HG03095 (cell line): ENCODE results near the gene DNAJC6.
"Not testable (repeated sequence)": the region's sequence is repeated elsewhere in the genome, so short reads cannot be mapped to it uniquely, and the experiment has no call there.

ENCODE experiments used
- ATAC-seq: cut with Tn5 transposase; IDR thresholded peaks from one replicate; pipeline ENCODE4 v1.9.1; 2021; ENCODE audit warnings: moderate library complexity; ENCODE audit not compliant: unreplicated experiment

The DNAJC6 gene

DNA sequence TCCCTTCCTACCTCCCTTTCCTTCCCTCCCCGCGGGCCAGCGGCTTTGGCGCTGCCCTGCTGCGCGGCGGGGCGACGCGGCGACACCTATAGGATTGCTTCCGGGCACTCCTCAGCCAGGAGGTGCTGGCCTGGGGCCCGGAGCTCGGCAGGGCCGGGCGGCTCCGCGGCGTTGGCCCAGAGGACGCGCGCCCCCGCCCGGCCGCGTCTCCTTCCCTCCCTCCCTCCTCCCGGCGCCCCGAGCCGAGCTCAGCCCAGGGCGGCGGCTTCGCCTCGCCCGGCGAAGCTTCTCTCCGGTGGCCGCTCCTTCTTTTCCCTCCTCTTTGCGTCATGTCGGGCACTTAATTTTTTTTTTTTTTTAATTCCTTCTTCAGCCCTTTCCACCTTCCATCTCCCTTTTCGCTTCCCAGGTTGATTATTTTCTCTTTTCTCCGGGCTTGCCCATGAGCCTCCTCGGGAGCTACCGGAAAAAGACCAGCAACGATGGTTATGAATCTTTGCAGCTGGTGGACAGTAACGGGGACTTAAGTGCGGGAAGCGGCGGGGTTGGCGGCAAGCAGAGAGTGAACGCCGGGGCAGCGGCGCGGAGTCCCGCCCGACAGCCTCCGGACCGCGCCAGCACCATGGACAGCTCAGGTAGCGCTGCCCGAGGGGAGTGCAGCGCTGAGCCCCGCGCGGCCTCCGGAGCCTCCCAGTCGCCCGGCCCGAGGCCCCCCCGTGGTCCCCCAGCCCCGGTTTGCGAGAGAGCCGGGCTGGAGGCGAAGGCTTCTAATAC, at the start of gene DNAJC6:
Gene DNAJC6 (plus strand): TSS at position 240 of the 774 bp plus-strand sequence. CDS start 203 bp downstream, at position 443.
- ATAC-seq, result no peak

DNA sequence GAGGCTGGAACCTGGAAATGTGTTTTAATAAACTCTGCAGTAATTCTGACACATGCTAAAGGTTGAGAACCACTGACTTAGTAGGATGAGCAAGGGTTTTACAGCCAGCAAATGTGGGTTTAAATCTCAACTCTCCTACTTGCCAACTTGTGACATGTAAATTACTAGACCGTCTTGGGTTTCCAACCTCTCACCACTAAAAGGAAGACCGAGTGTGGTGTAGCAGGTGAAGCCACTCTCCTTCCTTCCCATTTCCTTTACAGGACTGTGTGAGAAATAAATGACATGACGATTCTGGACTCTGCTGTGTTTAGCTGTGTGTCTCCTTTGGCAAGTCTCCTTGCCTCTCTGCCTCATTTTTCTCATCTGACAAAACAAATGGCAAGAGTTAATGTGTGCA, 49.5 kb upstream of the DNAJC6 start:
- ATAC-seq, result no peak

- no peak for ATAC-seq
Observed at GRCh38 chr1:65260851-65261473, 48.4 kb upstream of the DNAJC6 start.

GRCh38 chr1:65263286-65263685, 46.1 kb upstream of the DNAJC6 start:
- no peak for ATAC-seq

GRCh38 chr1:65264197-65264929, 45.0 kb upstream of the DNAJC6 start:
- ATAC-seq, result no peak

GRCh38 chr1:65265296-65265650, 44.1 kb upstream of the DNAJC6 start:
- ATAC-seq, result no peak

DNA sequence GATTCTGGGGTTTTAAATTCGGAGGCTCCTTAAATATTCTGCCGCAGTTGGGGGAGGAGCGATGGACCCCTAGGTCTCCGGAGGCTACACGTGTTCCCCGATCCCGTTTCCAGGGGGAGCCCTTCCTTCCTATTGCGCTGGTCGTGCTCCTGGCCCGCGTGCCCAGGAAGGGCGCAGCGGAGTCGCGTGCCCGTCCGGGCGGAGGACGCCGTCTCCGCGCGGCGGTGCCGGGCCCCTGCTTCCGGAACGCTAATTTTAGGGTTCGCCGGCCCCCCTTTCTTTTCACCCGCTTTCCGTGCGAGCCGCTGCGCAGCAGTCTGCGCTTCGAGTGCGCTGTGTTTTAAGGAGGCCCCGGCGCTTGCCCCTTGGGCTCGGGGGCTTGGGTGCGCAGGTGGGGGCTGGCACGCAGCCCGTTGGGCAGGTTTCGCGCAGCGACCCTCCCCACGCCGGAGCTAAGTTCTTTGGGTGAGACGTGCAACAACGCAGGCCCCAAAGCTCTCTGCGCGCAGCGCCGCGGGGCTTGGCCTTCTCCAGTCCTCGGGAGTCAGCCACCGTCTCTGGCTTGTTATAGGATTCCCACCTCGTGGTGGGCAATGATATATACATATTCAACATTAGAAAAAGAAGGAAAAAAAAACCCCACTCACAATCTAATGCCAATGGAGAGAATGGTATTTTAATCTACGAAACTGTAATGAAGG, 43.5 kb upstream of the DNAJC6 start:
- ATAC-seq, result peak; percentile 43

DNA sequence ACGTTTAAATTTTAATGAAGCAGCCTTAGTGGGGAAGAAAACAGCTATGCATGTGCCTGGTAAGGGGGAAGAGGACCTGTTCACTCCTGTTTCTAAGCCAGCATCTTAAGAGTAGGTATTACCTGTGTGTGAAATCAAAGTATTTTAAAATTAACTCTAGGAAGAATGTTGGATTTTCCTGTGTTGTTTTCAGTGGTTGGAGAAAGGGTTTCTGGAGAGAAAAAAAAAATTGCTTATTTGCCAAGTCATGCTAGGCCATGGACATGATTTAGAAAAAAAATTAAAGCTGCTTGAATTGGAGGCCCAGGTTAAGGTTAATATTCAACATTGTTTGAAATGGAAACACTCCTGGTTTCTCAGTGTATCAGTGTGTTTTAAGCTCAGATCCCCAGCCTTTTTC, 42.9 kb upstream of the DNAJC6 start:
- ATAC-seq, result no peak

DNA sequence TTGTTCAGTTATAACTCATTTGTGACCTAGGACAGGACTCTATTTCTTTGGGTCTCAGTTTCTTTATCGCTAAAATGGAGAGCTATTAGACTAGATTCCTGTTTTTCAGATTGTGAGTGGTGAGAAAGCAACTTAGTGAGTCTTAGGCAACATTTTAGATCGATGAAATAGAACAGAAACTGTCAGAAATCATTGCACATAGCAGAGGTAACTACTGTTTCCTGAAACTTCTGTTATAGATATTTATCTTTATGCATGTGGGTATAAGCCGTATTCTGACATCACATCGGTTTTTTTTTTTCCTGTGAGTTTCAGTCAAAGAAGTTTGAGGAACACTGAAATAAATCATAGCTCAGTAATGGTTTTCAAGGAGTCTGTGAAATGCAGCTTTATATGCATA, 42.1 kb upstream of the DNAJC6 start:
- ATAC-seq, result no peak

- ATAC-seq, result no peak
Observed at GRCh38 chr1:65267683-65268082, 41.7 kb upstream of the DNAJC6 start.

DNA sequence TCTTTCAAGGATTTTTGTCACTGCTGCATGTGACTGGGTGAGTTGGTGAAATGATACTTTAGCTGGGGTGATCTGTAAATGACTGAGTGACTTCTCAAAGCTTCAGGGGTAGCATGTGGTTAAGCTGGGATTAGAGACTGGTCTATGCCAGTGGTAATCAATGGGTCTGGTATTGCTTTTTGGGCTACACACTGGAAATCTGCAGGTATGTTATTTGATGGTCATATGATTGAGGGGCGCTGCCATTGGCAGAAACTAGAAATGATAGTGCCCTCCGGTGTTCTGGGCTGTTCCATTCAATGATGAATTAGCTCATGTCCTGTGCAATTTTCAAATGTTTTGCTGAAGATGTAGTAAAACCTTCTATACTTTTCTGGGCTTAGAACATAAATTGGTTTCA, 39.7 kb upstream of the DNAJC6 start:
- ATAC-seq, result no peak

DNA sequence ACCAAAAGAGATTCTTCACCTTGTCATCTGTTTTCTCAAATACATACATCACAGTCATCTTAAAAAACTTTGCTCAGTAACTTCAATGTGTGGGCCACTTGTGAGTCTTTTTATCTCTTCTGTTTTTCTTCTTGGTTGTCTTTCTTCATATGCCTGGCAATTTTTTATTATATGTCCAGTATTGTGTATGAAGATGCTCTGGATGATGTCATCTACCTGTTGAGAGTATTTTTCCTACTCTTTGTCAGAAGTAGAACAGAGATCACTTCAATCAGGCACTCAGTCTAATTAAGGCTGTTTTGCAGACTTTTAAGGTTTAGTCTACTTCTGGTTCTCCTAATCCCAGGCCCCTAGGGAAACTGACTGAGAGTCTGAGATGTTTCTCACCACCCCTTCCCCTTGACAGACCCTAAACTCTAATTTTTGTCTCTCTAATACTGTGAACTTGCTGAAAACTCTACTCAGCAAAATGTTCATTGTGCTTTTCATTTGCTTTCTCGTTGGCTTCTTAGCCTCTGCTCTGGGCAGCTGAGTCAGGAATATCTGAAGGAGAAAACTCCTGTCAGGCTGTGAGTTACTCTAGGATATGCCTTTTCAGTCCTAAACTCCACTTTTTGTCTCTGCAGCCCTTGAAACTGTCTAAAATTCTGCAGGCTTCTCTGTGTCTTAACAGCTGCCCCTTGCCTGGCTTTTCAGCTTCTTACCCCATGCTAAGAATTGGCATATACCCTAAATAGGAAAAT, 33.0 kb upstream of the DNAJC6 start:
- no peak for ATAC-seq

DNA sequence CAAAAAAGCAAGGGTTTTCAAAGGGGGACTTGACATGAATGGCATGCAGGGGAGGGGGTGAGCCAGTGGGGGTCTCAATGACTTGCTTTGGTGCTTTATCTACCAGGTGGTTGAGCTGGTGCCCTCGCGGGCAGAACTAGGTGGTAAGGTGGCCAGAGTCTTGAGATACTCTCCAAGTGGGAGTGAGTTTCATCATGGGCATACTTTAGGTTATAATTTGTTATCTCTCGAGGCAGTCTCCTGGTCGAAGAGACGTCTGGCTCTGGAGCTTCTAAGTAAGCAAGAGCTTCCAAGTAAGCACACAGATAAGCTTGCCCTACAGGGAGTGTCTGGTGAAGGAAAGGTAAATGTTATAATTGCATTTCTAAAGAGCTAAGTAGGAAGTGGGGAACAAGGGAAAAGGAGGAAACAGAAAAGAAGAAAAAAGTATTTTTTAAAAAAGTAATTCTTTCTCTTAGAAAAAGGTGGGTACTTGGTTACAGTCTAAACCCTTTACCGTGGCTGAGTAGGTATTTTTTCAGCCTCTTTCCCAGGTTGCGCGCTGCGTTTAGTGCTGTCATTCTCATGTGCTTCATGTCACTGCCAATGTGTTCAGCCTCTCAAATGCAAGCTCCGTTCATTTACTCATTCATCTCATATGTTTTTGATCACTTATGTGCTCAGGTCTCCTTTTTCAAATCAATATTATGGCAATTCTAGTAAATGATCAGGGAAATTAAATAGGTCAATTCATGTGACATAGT, 31.6 kb upstream of the DNAJC6 start:
- no peak for ATAC-seq

DNA sequence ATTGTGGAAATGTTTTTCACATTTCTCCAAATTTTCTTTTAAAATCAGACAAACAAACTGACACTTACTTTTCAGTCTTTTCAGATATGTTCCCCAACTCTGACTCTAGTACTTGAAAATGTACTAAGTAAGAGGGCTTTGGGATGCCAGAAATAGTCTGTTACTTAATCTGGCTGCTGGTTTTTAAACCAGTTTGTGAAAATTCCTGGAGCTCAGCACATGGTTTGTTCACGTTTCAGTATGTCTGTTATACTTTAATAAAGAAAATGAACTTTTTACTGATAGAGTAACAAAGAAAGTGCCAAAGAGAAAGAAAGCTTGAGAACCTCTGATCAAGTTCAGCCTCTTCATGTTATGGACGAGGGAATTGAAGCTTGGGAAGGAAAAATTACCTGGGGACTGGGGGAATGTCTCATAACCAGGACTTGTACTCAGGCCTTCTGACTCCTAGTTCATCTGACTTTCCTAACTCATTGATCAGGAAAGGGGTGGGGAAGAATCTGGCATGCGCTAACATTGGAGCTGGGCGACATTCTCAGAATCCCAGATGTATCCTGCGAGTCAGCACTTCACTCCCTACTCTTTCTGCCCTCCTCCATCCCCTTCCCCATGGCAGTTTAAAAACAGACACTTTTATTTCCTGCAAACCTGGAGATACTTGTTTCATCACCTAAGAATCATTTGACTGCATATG, 30.8 kb upstream of the DNAJC6 start:
- ATAC-seq, result no peak

DNA sequence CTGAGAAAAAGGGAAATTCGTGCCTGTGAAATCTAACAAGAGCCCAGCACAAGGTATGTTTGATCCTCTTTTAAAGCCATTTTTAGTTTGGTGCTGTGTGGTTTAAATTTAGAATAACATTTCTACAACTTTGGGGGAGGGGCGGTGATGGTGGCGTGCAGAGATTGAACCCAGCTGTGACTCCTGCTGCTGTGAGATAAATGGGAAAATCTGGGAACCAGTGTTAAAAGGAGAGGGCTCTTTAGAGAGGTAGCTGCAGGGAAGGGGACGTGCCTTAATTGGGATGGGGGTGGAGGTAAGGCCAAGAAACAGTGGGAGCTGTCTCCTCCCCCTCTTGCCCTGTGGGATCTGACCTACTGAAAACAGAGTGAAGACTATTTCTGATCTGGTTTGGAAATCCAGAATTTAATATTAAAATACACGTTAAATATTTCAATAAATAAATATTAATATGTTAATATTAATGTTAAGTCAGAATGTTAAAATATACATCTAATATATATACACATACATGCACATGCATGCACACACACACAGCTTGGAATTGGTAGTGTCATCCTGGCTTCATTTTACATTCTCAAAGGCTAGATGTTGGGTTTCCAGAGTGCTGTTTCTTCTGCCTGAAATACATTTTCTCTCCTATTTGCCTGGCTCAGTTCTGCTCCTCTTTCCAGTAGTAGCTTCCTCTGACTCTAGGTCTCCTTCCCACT, 30.1 kb upstream of the DNAJC6 start:
- ATAC-seq, result no peak

- ATAC-seq, result no peak
Observed at GRCh38 chr1:65281846-65282245, 27.5 kb upstream of the DNAJC6 start.

- no peak for ATAC-seq
Observed at GRCh38 chr1:65284229-65284628, 25.1 kb upstream of the DNAJC6 start.

DNA sequence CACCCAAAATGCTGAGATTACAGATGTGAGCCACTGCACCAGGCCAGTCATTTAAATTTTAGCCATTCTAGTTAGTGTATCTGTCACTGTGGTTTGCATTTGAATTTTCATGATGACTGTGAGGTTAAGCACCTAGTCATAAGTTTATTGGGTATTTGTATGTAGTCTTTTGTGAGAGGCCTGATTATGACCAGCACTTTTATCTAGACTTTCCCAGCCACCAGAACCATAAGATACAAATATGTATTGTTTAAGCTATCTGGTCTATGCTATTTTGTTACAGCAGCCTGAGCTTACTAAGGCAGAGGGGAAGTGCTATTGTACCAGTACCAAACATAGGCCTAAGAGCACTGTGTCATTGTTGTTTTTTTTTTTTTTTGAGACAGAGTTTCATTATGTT, 19.9 kb upstream of the DNAJC6 start:
- no peak for ATAC-seq

DNA sequence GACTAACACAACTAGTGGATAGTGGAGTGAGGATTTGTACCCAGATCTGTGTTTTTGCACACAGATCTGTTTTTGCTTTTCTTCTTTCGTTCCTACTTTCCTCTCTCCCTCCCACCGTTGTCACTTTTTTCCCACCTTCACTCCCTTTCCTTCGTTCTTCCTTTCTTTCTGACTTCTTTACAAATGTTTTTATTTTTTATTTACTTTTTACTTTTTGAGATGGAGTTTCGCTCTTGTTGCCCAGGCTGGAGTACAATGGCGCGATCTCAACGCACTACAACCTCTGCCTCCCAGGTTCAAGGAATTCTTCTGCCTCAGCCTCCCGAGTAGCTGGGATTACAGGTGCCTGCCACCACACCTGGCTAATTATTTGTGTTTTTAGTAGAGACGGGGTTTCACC, 17.5 kb upstream of the DNAJC6 start:
- not testable (repeated sequence) for ATAC-seq
